Activated CD4-positive, alpha-beta T cell treated with anti-CD3 and anti-CD28 coated beads, Interleukin-2, amount 50 U/mL, for 16 hours (primary cell): ENCODE data around the gene AKNA.

Experiments used
- DNase-seq: peaks from one replicate; pipeline ENCODE4 v3.0.0-alpha.2; 2020

Gene AKNA

DNA sequence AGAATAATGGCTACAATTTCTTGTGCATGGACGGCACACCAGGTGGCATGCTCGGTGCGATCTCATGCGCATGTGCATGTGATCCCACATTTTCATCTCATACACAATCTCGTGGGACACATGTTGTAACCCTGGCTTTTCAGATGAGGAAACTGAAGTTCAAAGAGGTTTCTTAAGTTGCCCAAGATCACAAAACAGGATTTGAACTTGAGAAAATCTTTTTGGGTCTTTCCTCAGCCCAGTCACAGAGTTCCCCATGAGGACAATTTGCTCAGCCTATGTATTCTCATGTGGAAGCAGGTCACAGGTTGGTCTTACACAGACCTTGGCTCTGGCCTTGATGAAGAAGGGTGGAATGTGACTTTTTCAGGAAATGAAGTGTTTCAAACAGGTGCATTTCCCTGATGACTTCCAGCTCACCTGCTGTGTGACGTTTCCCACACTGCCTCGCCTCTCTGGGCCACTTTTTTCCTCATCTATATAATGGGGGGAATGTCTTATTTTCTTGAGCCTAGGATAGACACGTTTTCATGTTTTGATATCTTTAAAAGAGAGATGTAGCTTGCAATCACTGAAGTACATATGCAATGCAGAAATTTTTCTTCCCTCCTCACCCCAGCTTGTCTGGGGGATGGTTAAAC, 71.9 kb downstream of the AKNA start:
- DNase-seq: no peak

DNA sequence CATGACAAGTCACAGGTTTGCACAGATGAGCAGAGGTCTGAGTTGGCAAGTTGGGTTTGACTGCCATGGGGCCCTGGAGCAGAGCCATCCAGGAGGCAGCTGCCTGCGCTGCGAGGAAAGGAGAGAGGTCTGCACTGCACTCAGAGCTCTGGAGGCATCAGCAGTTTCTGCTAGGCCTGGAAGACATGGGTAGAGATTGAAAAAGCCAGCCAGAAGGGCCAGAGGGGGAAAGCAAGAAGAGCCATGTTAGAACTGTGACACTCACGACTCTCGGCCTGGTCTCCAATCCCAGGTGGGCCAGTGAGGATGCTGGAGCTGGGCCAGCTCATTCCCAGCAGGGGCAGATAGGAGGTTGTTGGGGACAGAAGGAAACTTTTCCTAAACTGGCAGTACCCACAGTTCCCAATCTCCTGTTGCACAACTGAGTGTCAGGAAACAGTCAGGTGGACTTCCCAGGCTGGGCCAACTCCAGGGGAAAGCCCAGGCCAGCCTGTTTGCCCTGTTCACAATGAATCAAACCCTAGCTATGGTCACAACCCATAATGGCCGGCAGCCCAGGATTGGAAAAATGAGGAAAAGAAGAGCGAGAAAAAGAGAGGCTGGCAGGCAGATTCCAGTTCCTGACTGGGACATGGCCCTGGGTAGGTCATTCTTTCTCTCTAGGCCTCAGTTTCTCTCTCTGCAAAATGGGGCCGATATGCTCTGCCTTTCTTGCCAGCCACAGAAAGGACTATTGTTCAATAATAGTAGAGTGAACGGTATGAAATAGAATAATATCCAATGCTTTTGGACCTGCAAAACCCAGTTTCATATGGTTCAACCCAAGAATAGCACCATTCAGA, 72.7 kb downstream of the AKNA start:
- DNase-seq: no peak

DNA sequence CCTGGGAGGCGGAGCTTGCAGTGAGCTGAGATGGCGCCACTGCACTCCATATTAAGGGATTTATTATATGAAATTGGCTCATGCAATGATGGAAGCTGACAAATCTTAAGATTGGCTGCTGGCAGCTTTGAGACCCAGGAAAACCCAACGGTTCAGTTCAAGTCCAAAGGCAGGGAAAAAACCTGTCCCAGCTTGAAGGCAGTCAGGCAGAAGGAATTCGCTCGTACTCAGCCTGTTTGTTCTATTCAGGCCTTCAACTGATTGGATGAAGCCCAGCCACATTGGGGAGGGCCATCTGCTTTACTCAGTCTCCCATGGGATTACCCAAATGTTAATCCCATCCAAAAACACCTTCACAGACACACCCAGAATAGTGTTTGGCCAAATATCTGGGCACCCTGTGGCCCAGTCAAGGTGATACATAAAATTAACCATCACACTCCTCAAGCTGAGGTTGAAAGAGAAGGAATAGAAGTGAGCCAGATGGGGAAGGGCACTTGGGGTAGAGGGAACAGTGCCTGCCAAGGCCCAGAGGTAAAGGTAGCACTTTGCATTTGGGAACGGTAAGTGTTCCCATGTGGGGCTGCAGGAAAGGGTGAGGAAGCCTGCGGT, 73.4 kb downstream of the AKNA start:
- DNase-seq: no peak

DNA sequence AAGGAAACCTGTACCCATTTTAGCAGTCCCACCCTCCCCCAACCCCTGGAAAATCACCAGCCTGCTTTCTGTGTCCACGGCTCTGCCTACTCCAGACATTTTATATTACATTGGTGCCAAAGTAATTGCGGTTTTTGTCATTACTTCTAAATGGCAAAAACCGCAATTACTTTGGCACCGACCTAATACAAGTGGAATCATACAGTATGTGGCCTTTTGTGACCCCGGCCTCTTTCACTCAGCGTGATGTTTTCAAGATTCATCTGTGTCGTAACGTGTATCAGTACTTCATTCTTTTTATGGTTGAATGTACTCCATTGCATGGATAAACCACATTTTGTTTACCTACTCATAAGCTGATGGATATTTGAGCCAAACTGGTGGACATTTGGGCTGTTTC, 74.6 kb downstream of the AKNA start:
- DNase-seq: no peak

DNA sequence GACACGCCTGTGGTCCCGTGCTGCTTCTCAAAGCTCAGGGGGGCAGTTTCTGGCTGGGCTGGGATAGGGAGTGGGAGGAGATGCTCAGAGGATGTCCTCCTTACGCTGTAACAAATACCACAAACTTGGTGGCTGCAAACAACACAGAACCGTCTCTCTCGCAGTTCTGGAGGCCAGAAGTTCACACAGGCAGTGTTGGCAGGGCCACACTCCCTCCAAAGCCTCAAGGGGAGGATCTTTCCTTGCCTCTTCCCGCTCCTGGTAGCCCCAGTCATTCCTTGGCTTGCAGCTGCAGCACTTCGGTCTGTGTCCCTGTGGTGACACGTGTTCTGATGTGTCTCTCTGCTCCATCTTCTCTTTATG, 75.3 kb downstream of the AKNA start:
- no peak for DNase-seq

DNA sequence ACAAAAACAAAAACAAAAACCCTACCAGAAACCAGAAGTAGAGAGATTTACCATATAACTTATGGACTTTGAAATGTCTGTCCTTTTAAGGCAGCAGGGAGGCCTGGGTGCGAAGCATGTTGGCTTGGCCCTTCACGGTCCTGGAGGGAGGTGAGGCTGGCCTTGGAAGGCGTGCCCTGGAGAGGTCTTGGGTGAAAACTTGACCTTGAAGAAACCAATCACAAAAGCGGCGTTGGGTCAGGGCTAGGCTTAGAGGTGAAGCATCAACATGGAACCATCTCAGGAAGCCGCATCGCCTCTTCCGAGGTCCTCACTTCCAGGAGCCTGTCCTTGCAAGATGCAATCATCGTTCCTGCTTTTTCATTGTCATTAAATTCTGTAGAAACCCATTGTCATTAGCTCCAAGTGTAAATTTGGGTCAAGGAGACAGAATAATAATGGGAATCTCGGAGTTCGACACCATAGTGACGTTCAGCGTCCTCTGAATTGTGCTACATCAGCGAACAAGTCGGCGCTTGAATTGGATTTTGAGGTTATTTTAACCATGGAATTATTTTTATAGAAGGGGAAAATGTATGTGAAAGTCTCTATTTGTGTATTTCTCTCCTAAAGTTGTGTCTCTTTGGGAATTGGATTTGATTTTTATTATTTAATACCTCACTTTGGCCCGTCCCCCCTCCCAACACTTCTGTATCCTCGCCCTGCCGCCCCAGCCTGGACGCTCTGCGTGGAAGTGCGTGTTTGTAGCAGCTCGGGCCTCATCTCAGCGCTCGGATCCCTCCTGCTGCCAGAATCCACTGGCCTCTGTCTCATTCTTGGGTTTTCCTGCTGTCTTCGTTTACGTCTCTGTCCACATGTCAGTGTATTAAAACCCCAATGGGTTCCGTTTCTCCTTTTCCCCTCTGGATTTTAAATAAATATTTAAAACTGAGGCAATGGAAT, 75.9 kb downstream of the AKNA start:
- no peak for DNase-seq

DNA sequence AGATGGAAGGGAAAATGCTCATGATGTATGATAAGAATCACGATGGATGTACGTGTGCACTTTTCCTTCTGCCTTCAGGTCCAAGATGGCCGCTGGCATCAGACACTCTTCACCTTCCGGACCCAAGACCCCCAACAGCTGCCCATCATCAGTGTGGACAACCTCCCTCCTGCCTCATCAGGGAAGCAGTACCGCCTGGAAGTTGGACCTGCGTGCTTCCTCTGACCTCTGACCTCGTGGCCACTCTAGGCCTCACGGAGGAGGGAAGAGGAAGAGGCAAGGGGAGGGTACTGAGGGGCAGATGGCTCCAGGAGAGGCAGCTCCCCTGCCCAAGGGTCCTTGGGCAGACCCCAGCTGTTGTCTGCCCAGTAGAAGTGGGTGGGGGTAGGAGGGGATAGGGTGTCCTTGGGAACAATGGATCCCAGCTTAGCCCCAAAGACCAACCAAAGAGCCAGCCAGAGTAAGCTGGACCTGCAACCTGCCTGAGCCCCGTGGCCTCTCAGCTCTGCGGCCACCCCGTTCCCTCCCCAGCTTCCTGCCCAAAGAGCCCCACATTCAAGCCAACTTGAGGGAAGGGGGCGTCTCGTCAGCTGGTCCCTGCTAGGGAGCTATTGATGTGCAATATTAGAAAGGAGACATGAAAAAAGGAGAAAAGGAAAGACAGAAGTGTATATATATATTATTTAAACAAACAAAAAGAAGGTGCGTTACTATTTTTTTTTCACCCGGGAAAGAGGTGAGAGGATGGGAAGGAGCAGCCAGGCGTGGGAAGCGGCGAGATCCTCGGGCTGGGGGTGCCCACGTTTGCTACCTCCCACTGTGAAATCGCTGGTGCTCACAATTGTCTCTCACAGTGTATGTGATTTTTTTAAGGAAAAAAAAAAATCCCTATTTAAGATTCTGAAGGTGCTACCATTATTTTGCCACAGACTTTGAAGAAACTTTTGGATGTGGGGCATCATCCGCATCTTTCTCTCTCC, 77.0 kb downstream of the AKNA start:
- no peak for DNase-seq

DNA sequence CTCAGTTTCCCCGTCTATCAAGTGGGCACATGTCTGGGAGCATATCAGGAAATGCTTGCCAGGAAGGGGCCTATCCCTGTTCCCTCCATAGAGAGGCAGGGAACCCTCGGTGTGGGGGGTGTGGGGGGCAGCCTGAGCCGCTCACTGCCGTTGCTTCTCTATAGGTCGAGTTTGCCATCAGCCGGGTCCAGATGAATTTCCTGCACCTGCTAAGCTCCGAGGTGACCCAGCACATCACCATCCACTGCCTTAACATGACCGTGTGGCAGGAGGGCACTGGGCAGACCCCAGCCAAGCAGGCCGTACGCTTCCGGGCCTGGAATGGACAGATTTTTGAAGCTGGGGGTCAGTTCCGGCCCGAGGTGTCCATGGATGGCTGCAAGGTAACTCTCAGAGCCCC, 78.7 kb downstream of the AKNA start:
- DNase-seq: no peak

DNA sequence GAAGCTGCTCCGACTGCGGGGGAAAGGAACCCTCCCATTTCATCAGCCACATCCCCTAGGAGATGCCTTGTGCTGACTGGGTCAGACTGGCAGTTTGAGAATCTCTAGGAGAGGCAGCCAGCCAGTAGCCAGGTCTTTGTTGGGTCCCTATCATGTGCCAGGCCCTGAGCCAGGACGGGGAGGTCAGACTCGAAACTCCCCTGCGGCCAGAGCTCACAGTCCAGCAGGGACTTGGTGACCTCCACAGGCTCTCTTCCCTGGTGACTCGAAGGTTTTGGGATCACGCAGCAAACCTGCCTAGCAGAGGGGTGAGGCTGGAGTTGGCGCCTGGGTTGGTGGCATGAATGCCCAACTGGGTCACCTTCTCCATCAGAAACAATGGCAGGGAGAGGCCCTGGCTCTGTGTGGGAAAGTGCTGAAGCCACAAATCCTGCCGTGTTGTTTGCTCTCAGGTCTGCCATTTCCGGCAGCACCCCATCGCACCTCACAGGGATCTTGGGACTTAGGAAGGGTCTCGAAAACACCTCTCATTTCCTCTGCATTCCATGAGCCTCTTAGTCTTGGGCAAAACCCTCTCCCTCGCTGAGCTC, 79.3 kb downstream of the AKNA start:
- no peak for DNase-seq

DNA sequence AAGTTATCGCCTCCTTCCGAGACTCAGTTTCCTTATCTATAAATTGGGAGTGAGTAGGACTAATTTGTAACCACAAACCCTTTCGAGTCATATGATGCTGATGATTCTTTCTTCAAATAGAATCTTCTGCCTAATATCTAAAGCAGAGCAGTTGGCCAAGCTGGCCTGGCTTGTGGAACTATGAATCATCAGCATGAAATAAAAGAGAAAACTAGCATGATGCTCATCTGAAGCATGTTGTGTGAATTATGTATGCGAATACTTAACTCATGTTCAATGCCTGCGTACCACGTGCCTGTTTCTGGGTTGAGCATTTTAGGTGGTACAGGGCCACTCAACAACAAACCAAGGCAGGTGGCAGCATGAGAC, 79.9 kb downstream of the AKNA start:
- DNase-seq: no peak

DNA sequence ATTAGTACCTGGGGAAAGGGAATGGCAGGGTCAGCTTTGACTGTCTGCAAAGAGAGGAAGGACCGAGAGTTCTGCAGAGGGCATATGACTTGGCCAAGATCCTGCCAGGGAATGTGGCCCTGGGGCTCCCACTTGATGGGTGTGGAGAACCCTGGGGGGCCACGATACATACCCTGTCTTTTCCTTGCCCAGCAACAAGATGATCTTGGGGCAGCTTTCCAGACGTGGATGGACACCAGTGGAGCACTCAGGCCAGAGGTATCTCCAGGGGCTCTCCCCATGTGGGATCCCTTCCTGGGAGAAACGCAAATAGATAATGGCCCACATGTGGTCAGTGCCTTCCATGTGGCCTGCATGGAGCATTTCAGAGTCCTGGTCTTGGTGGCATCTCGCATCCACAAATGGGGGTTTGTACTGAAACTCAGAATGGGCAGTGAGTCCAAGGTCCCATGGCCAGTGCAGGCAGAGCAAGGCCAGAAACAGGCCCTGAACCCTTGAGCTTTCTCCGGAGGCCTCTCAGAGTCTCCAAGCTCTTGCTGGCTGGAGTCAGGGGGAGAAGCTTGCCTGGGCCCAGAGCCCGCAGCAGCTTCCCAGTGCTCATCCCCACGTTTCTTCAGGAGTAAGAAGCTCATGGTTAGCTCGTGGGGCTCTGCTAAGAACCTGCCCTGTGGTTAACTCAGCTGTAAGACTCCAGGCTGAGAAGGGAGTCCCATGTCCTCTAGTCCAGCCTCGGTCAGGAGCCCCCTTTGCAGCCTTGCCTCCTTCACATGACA, 83.2 kb downstream of the AKNA start:
- no peak for DNase-seq

DNA sequence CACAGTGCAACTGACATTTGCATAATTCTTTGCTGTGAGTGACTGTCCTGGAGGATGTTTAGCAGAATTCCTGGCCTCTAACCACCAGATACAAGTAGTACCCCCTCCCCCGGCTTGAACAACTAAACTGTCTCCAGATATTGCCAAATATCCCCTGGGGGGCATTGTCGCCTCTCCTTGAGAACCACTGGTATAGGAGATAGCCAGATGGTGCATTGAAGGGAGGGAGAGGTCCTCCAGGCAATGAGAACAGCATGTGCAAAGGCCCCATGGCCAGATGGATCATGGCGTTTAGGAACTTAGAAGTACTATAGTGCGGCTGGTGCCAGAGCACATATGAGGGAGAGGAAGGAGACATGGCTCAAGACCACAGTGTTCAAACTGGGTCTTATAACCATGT, 83.8 kb downstream of the AKNA start:
- DNase-seq: no peak

DNA sequence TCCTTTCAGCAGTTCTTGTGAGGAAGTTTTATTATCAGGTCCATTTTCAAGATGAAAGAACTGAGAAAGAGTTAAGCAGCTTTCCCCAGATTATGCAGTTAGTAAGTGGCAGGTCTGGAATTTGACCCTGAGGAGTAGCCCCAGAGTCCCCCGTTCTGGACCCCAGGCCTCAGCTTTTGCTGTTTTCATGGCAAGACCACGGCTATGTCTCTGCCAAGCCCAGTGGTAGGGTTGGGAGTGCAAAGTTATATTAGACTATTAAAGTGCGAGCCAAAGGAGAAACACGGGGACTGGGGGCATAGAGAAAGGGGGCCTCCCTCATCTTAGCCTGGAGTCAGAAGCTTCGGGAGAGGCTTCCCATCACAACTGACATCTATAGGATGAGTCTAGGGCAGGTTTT, 84.2 kb downstream of the AKNA start:
- DNase-seq: no peak

DNA sequence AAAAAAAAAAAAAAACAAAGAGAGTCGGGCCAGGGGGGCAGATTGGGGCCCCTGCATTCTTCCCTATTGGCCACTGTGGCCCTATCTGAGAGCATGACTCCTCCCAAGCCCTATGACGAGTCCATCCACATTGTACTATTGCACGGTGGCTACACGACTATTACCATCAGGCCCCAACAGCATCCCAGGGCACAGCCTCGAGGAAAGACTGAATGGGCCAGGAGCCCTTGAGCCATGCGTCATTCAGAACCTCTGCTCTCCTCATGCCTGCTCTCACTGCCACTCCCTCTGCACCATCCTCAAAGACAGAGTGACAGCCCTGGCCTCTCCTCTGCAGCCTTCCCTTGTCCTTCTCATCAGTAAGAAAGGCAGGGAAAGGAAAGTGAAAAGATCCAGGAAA, 85.1 kb downstream of the AKNA start:
- no peak for DNase-seq

DNA sequence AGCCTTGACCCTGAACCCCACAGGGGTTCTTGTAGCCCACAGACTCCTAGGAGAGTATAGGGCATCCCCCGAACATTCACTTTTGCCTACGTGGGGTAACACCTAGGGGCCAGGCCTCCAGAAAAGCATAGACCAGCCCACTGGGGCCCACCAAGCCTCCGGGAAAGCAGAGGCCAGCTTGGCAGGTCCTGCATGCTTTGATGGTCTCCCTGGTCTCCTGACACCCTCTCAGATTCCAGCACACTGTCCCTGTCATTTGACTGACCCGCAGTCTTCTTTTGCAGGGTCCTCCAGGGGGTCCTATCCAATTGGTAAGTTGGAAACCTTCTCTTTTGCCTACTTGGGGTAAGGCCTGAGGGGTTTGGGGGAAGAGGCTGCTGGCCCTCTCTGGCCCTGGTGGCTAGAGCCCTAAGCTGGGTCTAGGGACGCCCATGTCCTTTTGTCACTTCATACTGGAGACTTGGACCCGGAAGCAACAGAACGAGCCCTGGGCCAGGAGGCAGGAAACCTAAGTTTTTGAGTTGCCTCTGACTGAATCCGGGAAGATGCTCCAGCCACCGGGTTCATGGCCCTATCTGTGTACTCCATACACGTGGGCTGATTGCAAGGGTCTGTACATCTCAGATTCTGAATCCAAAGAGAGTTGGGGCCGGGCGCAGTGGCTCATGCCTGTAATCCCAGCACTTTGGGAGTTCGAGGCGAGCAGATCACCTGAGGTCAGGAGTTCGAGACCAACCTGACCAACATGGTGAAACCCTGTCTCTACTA, 85.8 kb downstream of the AKNA start:
- no peak for DNase-seq

DNA sequence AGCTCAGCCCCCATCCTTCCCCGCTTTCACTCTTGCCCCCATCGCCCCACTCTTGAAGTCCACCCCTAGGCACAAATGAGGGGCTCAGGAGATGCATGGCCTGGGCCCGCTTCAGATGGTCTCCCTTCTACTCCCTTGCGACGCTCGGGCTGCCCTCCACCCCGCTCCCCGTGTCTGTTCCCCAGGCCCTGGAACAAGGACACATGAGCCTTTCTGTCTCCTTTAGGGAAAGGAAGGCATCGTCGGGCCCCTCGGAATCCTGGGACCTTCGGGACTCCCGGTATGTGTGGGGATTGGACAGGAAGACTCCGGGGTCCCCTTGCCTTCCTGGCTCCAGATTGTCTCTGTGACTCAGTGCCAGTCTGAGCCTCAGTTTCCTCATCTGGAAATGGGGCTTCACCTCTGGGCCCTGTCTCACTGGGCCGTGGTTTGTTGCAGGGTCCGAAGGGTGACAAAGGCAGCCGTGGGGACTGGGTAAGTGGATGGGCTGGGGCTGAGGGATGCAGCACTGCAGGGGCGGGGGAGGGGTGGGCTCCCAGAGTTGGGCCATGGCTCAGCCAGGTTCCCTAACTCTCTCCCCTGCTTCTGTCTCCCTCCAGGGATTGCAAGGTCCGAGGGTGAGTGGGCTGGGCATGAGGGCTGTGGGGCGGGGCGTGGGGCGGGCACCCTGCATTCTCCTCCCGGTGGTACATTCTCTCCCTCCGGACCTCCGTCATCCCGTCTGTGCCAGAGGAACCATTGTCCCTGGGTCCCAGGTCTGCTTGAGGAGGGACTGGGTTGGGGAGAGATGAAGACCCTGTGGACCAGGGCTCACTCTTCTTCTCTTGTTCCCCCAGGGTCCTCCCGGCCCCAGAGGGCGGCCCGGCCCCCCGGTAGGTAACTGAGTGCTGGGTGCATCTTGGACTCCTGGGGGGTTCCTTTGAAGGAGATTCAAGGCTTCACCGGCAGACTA, 86.7 kb downstream of the AKNA start:
- no peak for DNase-seq

DNA sequence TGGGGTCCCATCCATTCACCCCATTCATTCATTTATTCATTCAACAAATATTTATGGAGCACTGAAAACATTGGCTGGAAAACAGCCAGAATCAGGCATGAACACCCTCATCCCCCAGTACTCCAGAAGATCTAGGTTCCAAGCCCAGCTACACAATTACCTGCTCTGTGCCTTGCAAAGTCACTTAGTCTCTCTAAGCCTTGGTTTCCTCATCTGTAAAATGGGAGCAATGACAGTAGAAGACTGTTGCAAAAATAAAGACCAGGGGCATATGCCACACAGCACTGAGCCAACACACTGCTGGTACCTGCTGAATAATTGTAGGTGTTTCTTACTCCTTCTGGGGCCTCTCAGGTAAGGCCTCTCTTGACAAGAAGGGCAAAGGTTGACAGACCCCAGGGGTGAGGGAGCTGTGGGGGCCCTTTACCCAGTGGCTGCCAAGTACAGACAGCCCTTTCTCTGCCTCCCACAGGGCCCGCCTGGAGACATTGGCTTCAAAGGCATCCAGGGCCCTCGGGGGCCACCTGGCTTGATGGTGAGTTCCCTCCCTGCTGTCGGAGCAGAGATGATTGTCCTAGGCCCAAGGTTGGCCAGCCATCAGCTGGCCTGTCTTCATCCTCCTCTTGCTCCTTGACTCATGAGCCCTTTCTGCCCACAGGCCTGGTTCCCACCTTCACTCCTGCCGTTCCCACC, 87.5 kb downstream of the AKNA start:
- no peak for DNase-seq
